Measurements from ENCODE around the gene NHLRC4. TPM values are rescaled to one million over a fixed set of nuclear protein-coding genes. Genes with fewer than 3 reads are reported as not detected.

The NHLRC4 gene
- total and polyA plus RNA-seq, 9 of the 15 experiments (the other 6 are each of a cell fraction or from before 2014, with no cell fraction given), result 0.24 to 3.7 (median 1.3) TPM; not detected in 2

DNA sequence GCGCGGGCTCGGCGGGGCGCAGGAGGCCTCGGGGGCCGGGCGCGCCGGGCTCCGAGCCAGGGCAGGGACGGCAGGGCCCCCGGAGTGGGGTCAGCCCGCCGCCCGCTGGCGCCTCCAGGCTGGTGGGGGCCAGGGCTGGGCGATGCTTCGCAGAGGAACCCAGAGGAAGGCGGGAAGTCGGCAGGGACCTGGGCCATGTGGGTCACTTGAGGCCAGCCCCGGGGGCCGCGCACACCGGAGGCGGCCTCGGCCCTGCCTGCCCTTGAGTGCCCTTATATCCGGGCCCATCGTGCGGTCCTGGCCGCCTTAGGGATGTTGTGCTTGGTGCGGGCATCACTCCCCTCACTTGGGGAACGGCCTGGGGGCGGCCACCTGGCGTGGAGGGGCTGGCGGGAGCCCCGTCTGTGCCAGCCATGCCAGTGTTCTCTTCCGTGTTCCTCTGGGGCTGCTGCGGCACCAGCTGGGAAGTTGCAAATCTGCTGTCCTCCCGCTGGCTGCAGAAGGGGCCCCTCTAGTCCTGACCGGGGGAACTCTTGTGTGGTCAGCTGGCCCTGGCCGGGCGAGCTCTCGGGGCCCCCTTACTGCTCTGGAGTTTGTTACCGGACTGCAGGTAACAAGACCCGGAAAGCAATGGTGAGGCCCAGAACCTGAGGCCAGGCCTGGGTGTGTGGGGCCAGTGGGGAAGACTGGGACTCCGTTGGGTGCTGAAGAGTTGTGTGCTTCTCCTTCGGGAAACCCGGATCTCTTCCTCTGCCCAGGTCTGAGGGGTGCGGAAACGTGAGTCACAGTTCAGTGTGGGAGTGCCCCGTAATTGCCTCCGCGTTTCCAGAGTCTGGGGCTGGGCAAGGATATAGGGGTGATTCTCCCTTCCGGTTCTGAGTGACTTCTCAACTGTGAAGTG, 38.4 kb upstream of the NHLRC4 start (continued):
- no peak for TF ChIP-seq NCOA2 (IDR thresholded peaks at IDR 0.05; ENCODE audit: partially characterized antibody in 2 of 2)
- peak; percentile 77 for TF ChIP-seq POLR2A (conservative IDR thresholded peaks at IDR 0.05)
- TF ChIP-seq L3MBTL2 (IDR thresholded peaks at IDR 0.05), result peak; percentile 84
- TF ChIP-seq ARHGAP35 (IDR thresholded peaks at IDR 0.05; ENCODE audit: partially characterized antibody), result no peak
- no peak for TF ChIP-seq HDAC3 (IDR thresholded peaks at IDR 0.05; ENCODE audit: borderline replicate concordance, partially characterized antibody)
- TF ChIP-seq MAZ (CRISPR knock-in tag; conservative IDR thresholded peaks at IDR 0.05 in 1 of 2, IDR thresholded peaks at IDR 0.05 in 1 of 2), result peak; percentile 8 to 62; a peak in 2 of 4 replicates
- TF ChIP-seq RFX7 (CRISPR knock-in tag; IDR thresholded peaks at IDR 0.05), result no peak
- no peak for TF ChIP-seq FOXK2 (conservative IDR thresholded peaks at IDR 0.05 in 1 of 2, IDR thresholded peaks at IDR 0.05 in 1 of 2; ENCODE audit: low read depth in 2 of 2)
- TF ChIP-seq, protein P1, sequence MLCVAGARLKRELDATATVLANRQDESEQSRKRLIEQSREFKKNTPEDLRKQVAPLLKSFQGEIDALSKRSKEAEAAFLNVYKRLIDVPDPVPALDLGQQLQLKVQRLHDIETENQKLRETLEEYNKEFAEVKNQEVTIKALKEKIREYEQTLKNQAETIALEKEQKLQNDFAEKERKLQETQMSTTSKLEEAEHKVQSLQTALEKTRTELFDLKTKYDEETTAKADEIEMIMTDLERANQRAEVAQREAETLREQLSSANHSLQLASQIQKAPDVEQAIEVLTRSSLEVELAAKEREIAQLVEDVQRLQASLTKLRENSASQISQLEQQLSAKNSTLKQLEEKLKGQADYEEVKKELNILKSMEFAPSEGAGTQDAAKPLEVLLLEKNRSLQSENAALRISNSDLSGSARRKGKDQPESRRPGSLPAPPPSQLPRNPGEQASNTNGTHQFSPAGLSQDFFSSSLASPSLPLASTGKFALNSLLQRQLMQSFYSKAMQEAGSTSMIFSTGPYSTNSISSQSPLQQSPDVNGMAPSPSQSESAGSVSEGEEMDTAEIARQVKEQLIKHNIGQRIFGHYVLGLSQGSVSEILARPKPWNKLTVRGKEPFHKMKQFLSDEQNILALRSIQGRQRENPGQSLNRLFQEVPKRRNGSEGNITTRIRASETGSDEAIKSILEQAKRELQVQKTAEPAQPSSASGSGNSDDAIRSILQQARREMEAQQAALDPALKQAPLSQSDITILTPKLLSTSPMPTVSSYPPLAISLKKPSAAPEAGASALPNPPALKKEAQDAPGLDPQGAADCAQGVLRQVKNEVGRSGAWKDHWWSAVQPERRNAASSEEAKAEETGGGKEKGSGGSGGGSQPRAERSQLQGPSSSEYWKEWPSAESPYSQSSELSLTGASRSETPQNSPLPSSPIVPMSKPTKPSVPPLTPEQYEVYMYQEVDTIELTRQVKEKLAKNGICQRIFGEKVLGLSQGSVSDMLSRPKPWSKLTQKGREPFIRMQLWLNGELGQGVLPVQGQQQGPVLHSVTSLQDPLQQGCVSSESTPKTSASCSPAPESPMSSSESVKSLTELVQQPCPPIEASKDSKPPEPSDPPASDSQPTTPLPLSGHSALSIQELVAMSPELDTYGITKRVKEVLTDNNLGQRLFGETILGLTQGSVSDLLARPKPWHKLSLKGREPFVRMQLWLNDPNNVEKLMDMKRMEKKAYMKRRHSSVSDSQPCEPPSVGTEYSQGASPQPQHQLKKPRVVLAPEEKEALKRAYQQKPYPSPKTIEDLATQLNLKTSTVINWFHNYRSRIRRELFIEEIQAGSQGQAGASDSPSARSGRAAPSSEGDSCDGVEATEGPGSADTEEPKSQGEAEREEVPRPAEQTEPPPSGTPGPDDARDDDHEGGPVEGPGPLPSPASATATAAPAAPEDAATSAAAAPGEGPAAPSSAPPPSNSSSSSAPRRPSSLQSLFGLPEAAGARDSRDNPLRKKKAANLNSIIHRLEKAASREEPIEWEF (CRISPR knock-in tag; IDR thresholded peaks at IDR 0.05), result no peak
- no peak for TF ChIP-seq GTF2F1 (IDR thresholded peaks at IDR 0.05; ENCODE audit: low read depth, low read length)
- TF ChIP-seq FOS (IDR thresholded peaks at IDR 0.05; ENCODE audit: extremely low read depth, insufficient read length), result peak; percentile 15
- no peak for TF ChIP-seq RAD51 (IDR thresholded peaks at IDR 0.05; ENCODE audit: borderline replicate concordance, low read depth)
- no peak for TF ChIP-seq MAFF (IDR thresholded peaks at IDR 0.05; ENCODE audit: low read length)
- TF ChIP-seq, protein P2, sequence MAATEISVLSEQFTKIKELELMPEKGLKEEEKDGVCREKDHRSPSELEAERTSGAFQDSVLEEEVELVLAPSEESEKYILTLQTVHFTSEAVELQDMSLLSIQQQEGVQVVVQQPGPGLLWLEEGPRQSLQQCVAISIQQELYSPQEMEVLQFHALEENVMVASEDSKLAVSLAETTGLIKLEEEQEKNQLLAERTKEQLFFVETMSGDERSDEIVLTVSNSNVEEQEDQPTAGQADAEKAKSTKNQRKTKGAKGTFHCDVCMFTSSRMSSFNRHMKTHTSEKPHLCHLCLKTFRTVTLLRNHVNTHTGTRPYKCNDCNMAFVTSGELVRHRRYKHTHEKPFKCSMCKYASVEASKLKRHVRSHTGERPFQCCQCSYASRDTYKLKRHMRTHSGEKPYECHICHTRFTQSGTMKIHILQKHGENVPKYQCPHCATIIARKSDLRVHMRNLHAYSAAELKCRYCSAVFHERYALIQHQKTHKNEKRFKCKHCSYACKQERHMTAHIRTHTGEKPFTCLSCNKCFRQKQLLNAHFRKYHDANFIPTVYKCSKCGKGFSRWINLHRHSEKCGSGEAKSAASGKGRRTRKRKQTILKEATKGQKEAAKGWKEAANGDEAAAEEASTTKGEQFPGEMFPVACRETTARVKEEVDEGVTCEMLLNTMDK (IDR thresholded peaks at IDR 0.05; ENCODE audit: borderline replicate concordance, insufficient read depth, low read depth, low read length, poor library complexity, severe bottlenecking), result no peak
- TF ChIP-seq SAFB2 (IDR thresholded peaks at IDR 0.05; ENCODE audit: borderline replicate concordance, low read depth, low read length, severe bottlenecking), result no peak
- peak; percentile 71 for TF ChIP-seq SUPT5H (IDR thresholded peaks at IDR 0.05)
- TF ChIP-seq TCF7 (IDR thresholded peaks at IDR 0.05; ENCODE audit: borderline replicate concordance), result no peak
- TF ChIP-seq BDP1 (IDR thresholded peaks at IDR 0.05; ENCODE audit: insufficient read depth, insufficient read length), result no peak
- TF ChIP-seq, protein P3, sequence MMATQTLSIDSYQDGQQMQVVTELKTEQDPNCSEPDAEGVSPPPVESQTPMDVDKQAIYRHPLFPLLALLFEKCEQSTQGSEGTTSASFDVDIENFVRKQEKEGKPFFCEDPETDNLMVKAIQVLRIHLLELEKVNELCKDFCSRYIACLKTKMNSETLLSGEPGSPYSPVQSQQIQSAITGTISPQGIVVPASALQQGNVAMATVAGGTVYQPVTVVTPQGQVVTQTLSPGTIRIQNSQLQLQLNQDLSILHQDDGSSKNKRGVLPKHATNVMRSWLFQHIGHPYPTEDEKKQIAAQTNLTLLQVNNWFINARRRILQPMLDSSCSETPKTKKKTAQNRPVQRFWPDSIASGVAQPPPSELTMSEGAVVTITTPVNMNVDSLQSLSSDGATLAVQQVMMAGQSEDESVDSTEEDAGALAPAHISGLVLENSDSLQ (IDR thresholded peaks at IDR 0.05), result no peak
- peak; percentile 61; the same call in 1 of the 2 replicates for TF ChIP-seq KAT7 (CRISPR knock-in tag; IDR thresholded peaks at IDR 0.05; ENCODE audit: borderline replicate concordance)
